Adipocyte (in vitro differentiated cells): ENCODE measurements around the gene CCL28.
"Not testable (repeated sequence)": the region's sequence is repeated elsewhere in the genome, so short reads cannot be mapped to it uniquely, and the experiment has no call there.

Source experiments
- DNase-seq: peaks from one replicate; pipeline ENCODE4 v3.0.0-alpha.2; 2015; ENCODE audit warnings: low read depth
- H3K27me3 ChIP-seq: replicated peaks from 2 replicates; pipeline ENCODE4 v1.7.0; 2013; ENCODE audit warnings: mild to moderate bottlenecking, low read length, moderate library complexity; ENCODE audit not compliant: control insufficient read depth, insufficient read depth
- H3K36me3 ChIP-seq: 2 replicates; pipeline ENCODE4 v1.7.0; 2013; ENCODE audit warnings: low read length, mild to moderate bottlenecking, moderate library complexity; ENCODE audit not compliant: control insufficient read depth, insufficient read depth, severe bottlenecking
- H3K4me1 ChIP-seq: 2 replicates; pipeline ENCODE4 v1.7.0; 2013; ENCODE audit warnings: mild to moderate bottlenecking, low read length, moderate library complexity; ENCODE audit not compliant: control insufficient read depth, insufficient read depth
- H3K4me3 ChIP-seq: 2 replicates; pipeline ENCODE4 v1.7.0; 2013; ENCODE audit warnings: mild to moderate bottlenecking, low read length, moderate library complexity
- H3K9ac ChIP-seq: 2 replicates; pipeline ENCODE4 v1.7.0; 2013; ENCODE audit warnings: mild to moderate bottlenecking, low read length, moderate library complexity
- H3K9me3 ChIP-seq: 2 replicates; pipeline ENCODE4 v1.7.0; 2013; ENCODE audit warnings: mild to moderate bottlenecking, low read length, moderate library complexity; ENCODE audit not compliant: control insufficient read depth

Gene CCL28, protein sequence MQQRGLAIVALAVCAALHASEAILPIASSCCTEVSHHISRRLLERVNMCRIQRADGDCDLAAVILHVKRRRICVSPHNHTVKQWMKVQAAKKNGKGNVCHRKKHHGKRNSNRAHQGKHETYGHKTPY

GRCh38 chr5:43412156-43412555 lies at the start of gene CCL28:
TSS of gene CCL28 (minus strand) at chr5:43412391. CDS start at chr5:43412316, 75 bp downstream.
- no peak within 1 kb of the TSS for H3K9ac ChIP-seq
- DNase-seq = no peak
- H3K9me3 ChIP-seq = no peaks in the 10 kb centered on the region
- H3K4me1 ChIP-seq = no peaks in the 10 kb centered on the region
- H3K36me3 ChIP-seq = no peaks in the 10 kb centered on the region
- H3K4me3 ChIP-seq = no peak within 1 kb of the TSS
- peaks cover 6% of the 10 kb centered on the region for H3K27me3 ChIP-seq

DNA sequence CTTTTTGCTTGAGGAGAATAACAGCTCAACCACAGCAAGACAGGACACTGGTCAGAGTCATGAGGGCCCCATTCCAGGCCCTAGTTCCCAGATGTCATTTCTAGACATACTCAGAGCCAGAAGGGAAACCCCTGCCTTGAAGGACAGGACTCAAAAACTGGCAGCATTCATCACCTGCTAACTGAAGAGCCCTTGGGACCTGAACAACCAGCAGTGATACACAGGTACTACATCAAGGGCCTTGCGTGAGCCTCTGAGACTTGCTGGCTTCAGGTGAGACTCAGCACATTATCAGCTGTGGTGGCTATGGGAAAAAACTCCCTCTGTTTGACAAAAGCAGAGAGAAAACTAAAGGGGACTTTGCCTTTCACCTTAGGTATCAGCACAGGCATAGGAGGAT lies 48.9 kb upstream of the CCL28 start:
- no peak overlapping the region for H3K4me3 ChIP-seq
- H3K9ac ChIP-seq = no peak overlapping the region
- no peaks in the 10 kb centered on the region for H3K4me1 ChIP-seq
- no peak for DNase-seq
- peaks cover 25% of the 10 kb centered on the region for H3K36me3 ChIP-seq
- no peaks in the 10 kb centered on the region for H3K27me3 ChIP-seq
- H3K9me3 ChIP-seq = peaks cover 15% of the 10 kb centered on the region

- Histone ChIP-seq H3K27me3 (no peaks in the 10 kb centered on the region), H3K36me3 (peaks cover 44% of the 10 kb centered on the region), H3K4me1 (no peaks in the 10 kb centered on the region), H3K4me3 (no peak overlapping the region), H3K9me3 (peaks cover 15% of the 10 kb centered on the region), H3K9ac (no peak overlapping the region)
- DNase-seq = no peak
These were observed 44.4 kb upstream of the CCL28 start for GRCh38 chr5:43456556-43456955.

- H3K36me3 ChIP-seq = peaks cover 27% of the 10 kb centered on the region
- not testable (repeated sequence) for H3K27me3 ChIP-seq, DNase-seq, H3K9me3 ChIP-seq, H3K4me1 ChIP-seq, H3K4me3 ChIP-seq, H3K9ac ChIP-seq
These were observed 29.4 kb upstream of the CCL28 start for GRCh38 chr5:43441575-43441974.

DNA sequence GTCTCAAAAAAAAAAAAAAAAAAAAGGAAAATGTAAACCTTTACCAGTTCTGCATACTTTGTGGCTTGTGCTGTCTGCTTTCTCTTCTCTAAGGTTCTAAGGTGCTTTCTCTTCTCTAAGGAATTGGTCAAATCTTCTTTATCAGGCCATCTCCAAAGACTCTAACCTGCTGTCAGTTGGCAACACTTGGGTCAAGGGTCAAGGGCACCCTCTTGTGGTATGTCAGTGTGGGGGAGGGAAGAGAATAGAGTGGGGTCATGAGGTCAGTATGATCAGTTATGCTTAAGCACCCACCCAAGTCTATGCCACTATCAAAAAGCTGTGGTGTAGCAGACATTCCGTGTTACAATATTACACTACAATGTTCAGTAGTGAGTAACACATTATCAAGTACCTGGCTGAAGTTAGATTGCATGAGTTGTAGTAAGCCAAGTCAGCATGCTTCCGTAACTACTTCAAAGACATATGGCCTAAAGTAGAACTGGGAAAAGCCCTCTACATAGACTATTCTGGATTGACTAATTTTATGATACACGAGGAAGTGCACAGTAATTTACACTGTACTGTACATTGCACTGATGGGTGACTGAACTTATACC lies 25.0 kb upstream of the CCL28 start:
- no peak overlapping the region for H3K9ac ChIP-seq
- no peak for DNase-seq
- H3K27me3 ChIP-seq = no peaks in the 10 kb centered on the region
- no peak overlapping the region for H3K4me3 ChIP-seq
- no peaks in the 10 kb centered on the region for H3K36me3 ChIP-seq
- no peaks in the 10 kb centered on the region for H3K9me3 ChIP-seq
- H3K4me1 ChIP-seq = peaks cover 13% of the 10 kb centered on the region

DNA sequence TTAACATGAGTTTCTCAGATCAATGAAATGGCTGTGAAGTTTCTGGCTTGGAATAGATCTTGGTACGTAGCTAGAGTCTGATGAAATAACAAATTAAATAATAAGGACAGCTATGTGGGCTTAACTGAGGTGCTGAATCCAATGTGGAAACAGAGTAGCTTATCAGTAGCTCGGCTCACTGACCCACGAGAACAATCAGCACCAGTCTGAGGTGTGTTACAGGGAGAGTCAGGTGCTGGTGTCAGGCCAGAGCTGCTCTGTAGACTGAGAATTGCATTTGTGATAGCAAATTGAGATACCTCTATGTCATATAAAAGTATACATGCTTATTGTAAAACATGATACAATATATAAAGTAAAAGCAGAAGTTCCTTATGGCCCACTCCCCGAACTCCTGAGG lies 21.2 kb upstream of the CCL28 start:
- Histone ChIP-seq H3K27me3 (no peaks in the 10 kb centered on the region), H3K4me1 (peaks cover 15% of the 10 kb centered on the region), H3K36me3 (no peaks in the 10 kb centered on the region), H3K4me3 (no peak overlapping the region), H3K9me3 (no peaks in the 10 kb centered on the region), H3K9ac (no peak overlapping the region)
- no peak for DNase-seq

DNA sequence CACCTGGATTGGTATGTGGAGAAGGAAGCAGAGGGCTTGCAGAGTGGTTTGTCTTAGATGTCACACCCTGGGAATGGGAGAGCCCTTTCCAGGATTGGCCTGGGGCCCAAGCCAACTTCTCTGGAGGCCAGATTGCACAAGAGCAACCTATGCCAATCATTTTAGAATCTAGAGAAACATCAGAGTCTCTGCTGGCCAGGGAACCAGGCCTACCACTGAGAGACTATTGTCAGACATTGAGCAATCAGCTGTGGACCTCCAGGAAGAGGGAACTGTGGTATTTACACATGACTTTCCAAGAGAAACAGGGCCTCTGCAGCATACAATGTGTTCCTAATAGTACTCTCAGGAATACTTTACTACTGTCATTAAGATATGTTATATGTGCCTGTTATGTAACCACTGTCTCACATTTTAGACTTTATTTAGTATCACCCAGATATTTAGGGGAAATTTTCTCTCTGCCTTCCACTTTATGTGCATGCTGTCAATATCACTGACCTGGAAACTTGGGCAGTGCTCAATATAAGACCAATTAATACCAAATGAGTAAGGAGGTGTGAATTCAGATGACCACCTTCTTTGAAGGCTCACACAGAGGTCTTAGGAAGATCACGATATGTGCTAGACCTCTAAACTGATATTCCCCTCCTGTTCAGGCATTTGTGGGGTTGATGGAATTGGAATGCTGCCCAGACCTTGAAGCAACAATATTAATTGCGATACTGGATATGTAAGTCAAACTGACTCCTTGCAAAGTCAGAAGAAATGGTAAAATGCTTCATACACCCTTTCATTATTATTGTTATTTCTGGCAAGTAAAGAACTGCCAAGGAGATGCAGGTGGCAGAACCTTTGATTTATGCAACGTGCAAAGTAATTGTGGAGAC lies 20.5 kb upstream of the CCL28 start:
- no peaks in the 10 kb centered on the region for H3K36me3 ChIP-seq
- H3K9ac ChIP-seq = no peak overlapping the region
- H3K9me3 ChIP-seq = no peaks in the 10 kb centered on the region
- H3K27me3 ChIP-seq = no peaks in the 10 kb centered on the region
- H3K4me1 ChIP-seq = peaks cover 15% of the 10 kb centered on the region
- peak; percentile 94 for DNase-seq
- H3K4me3 ChIP-seq = peak overlapping the region; percentile 24

DNA sequence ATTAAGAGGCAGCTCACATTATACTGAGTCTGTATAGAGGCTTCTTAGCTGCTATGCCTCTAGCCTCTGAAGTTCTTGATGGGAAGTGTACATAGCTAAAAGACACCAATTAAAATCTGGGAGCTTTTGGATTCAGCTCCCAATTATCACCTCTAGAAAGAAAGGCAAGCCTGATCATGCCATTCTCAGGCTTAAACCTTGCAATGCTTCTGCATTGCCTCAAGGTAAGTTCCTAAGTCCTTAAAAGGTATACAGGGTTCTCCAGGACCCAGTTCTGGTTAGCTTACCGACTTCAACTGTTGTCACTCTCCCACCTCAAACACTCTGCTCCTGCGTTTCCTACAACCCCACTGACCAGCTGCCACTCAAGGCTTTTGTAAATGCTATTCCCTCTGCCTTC lies 17.5 kb upstream of the CCL28 start:
- Histone ChIP-seq H3K4me1 (peaks cover 26% of the 10 kb centered on the region), H3K36me3 (no peaks in the 10 kb centered on the region), H3K4me3 (no peak overlapping the region), H3K9ac (no peak overlapping the region), H3K27me3 (no peaks in the 10 kb centered on the region), H3K9me3 (no peaks in the 10 kb centered on the region)
- DNase-seq = no peak

DNA sequence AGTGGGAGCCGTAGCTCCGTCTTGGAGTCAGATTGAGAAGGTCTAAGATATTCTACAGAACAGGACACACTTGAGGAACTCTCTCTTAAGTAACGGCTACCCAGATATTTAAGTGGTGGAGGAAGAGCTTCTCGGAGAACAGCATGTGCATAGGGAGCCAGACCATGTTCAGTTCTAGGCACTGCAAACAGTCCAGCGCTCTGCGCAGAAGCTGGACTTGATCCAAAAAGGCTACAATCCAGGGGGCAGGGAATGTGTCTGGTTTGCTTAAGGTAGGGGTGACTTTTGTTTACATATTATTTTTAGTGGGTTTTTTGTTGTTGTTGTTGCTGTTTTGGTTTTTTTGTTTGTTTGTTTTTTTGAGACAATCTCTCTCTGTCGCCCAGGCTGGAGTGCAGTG lies 16.8 kb upstream of the CCL28 start:
- peaks cover 26% of the 10 kb centered on the region for H3K4me1 ChIP-seq
- no peak overlapping the region for H3K4me3 ChIP-seq
- H3K9ac ChIP-seq = no peak overlapping the region
- no peak for DNase-seq
- H3K27me3 ChIP-seq = no peaks in the 10 kb centered on the region
- no peaks in the 10 kb centered on the region for H3K9me3 ChIP-seq
- H3K36me3 ChIP-seq = no peaks in the 10 kb centered on the region

DNA sequence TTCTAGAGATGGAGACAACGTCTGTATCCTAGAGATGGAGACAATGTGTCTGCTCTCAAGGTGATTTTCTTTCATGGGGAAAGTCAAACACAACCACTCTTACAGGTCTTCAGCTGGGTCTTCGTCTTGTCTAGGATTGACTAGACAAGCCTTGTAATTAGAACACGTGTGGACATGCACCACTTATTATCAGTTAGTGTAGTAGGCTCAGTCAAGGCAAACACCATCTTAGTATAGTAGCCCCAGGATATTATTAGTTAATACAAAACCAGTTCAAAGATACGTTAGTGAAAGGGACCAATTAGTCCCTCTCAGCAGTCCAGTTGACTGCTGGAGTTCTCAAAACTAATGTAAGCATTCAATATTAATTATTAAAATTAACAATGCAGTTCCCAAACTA lies 15.1 kb upstream of the CCL28 start:
- DNase-seq = no peak
- H3K4me3 ChIP-seq = no peak overlapping the region
- no peaks in the 10 kb centered on the region for H3K36me3 ChIP-seq
- no peak overlapping the region for H3K9ac ChIP-seq
- no peaks in the 10 kb centered on the region for H3K27me3 ChIP-seq
- peaks cover 17% of the 10 kb centered on the region for H3K4me1 ChIP-seq
- H3K9me3 ChIP-seq = no peaks in the 10 kb centered on the region

GRCh38 chr5:43425983-43426382 lies 13.8 kb upstream of the CCL28 start:
- Histone ChIP-seq H3K27me3 (no peaks in the 10 kb centered on the region), H3K9me3 (no peaks in the 10 kb centered on the region), H3K4me1 (peaks cover 21% of the 10 kb centered on the region), H3K36me3 (no peaks in the 10 kb centered on the region), H3K9ac (no peak overlapping the region), H3K4me3 (no peak overlapping the region)
- DNase-seq = peak; percentile 54
